MM.1S (cell line): ENCODE results near the gene PADI2.

Source experiments
- DNase-seq: peaks from one replicate; pipeline ENCODE4 v3.0.0-alpha.2; 2015
- H2AFZ ChIP-seq: fragments of 300-600 bp; sonication (generic); 2 replicates; pipeline ENCODE4 v1.6.0; 2016; ENCODE audit warnings: antibody characterized with exemption, low read length
- H3F3A ChIP-seq: fragments of 300-600 bp; sonication (generic); 2 replicates; pipeline ENCODE4 v1.6.1; 2016; ENCODE audit warnings: mild to moderate bottlenecking, antibody characterized with exemption, low read length, moderate library complexity, mixed read lengths; ENCODE audit not compliant: insufficient read depth
- H3K27ac ChIP-seq: fragments of 300-600 bp; sonication (generic); 2 replicates; pipeline ENCODE4 v1.5.1; 2016; ENCODE audit warnings: mild to moderate bottlenecking, low read length
- H3K27me3 ChIP-seq: fragments of 300-600 bp; sonication (generic); replicated peaks from 2 replicates; pipeline ENCODE4 v1.6.0; 2016; ENCODE audit warnings: low read length; ENCODE audit not compliant: insufficient read depth
- H3K36me3 ChIP-seq: fragments of 300-600 bp; sonication (generic); replicated peaks from 2 replicates; pipeline ENCODE4 v1.6.1; 2016; ENCODE audit warnings: mild to moderate bottlenecking, low read length, mixed read lengths; ENCODE audit not compliant: insufficient read depth
- H3K4me1 ChIP-seq: fragments of 300-600 bp; sonication (generic); 2 replicates; pipeline ENCODE4 v1.6.1; 2016; ENCODE audit warnings: low read length, mixed read lengths
- H3K4me2 ChIP-seq: fragments of 300-600 bp; sonication (generic); 2 replicates; pipeline ENCODE4 v1.6.0; 2016; ENCODE audit warnings: low read depth, low read length
- H3K4me3 ChIP-seq: fragments of 300-600 bp; sonication (generic); 2 replicates; pipeline ENCODE4 v1.5.1; 2016; ENCODE audit warnings: low read length, mixed read lengths
- H3K79me2 ChIP-seq: fragments of 300-600 bp; sonication (generic); 2 replicates; pipeline ENCODE4 v1.6.1; 2016; ENCODE audit warnings: mixed run types, low read length, mixed read lengths
- H3K9ac ChIP-seq: fragments of 300-600 bp; sonication (generic); 2 replicates; pipeline ENCODE4 v1.6.1; 2016; ENCODE audit warnings: low read length, mixed read lengths
- H3K9me2 ChIP-seq: fragments of 300-600 bp; sonication (generic); replicated peaks from 2 replicates; pipeline ENCODE4 v1.6.1; 2016; ENCODE audit warnings: mild to moderate bottlenecking, low read length, mixed read lengths; ENCODE audit not compliant: insufficient read depth
- H3K9me3 ChIP-seq: fragments of 300-600 bp; sonication (generic); replicated peaks from 2 replicates; pipeline ENCODE4 v1.6.1; 2016; ENCODE audit warnings: mild to moderate bottlenecking, low read length, mixed read lengths; ENCODE audit not compliant: insufficient read depth
- H4K20me1 ChIP-seq: fragments of 300-600 bp; sonication (generic); 2 replicates; pipeline ENCODE4 v1.6.1; 2016; ENCODE audit warnings: mild to moderate bottlenecking, low read length, moderate library complexity, mixed read lengths; ENCODE audit not compliant: insufficient read depth
- EZH2 ChIP-seq: fragments of 300-600 bp; sonication (generic); optimal IDR thresholded peaks from 2 replicates; pipeline ENCODE3; 2017; ENCODE audit warnings: low read depth, mild to moderate bottlenecking, antibody characterized with exemption, low read length, mixed read lengths
- EZH2phosphoT487 ChIP-seq: fragments of 300-600 bp; sonication (generic); IDR thresholded peaks from 2 replicates; pipeline ENCODE4 v1.6.1; 2018; ENCODE audit warnings: antibody characterized with exemption, low read length
- TF ChIP-seq, protein P1 (sequence below): fragments of 300-600 bp; sonication (generic); IDR thresholded peaks from 2 replicates; pipeline ENCODE4 v1.5.1; 2016; ENCODE audit warnings: antibody characterized with exemption, low read length, mixed read lengths

PADI2 gene

GRCh38 chr1:17024721-17025120 lies 94.5 kb downstream of the PADI2 start:
- Histone ChIP-seq H3K4me1 (peaks cover 13% of the 10 kb centered on the region), H3K79me2 (no peaks in the 10 kb centered on the region), H3K9me2 (no peaks in the 10 kb centered on the region), H3K36me3 (peaks cover 18% of the 10 kb centered on the region), H3K27ac (no peak overlapping the region), H3K4me2 (no peak overlapping the region), H3K4me3 (no peak overlapping the region), H3K27me3 (no peaks in the 10 kb centered on the region), H3K9ac (no peak overlapping the region), H4K20me1 (no peaks in the 10 kb centered on the region), H3F3A (peaks cover 13% of the 10 kb centered on the region), H2AFZ (no peak overlapping the region), H3K9me3 (no peaks in the 10 kb centered on the region)
- TF ChIP-seq, protein P1, sequence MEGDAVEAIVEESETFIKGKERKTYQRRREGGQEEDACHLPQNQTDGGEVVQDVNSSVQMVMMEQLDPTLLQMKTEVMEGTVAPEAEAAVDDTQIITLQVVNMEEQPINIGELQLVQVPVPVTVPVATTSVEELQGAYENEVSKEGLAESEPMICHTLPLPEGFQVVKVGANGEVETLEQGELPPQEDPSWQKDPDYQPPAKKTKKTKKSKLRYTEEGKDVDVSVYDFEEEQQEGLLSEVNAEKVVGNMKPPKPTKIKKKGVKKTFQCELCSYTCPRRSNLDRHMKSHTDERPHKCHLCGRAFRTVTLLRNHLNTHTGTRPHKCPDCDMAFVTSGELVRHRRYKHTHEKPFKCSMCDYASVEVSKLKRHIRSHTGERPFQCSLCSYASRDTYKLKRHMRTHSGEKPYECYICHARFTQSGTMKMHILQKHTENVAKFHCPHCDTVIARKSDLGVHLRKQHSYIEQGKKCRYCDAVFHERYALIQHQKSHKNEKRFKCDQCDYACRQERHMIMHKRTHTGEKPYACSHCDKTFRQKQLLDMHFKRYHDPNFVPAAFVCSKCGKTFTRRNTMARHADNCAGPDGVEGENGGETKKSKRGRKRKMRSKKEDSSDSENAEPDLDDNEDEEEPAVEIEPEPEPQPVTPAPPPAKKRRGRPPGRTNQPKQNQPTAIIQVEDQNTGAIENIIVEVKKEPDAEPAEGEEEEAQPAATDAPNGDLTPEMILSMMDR: no peak
- no peak for TF ChIP-seq EZH2phosphoT487
- no peak for DNase-seq

DNA sequence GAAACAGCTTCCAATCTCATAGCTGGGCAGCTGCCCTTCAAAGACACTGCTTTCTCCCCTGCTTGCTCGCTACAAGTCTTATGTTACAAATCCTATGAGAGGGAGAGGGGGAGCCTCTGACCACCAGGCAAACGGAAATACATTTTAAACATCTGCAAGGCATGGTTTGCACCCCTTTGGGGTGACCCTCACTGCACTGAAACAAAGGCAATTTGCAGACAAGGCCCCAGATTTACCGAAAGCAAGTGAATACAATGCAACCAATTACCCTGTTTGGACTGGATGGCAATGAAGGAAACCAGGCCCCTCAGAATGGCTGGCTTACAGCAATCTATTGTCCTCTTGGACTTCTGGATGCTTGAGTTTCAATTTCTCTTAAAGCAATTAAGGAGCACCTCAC lies 95.7 kb downstream of the PADI2 start:
- H3F3A ChIP-seq: peaks cover 25% of the 10 kb centered on the region
- TF ChIP-seq EZH2phosphoT487: no peak
- TF ChIP-seq, protein P1: no peak
- TF ChIP-seq EZH2: no peak
- no peak overlapping the region for H3K4me2 ChIP-seq
- H2AFZ ChIP-seq: no peak overlapping the region
- H3K4me3 ChIP-seq: no peak overlapping the region
- no peaks in the 10 kb centered on the region for H4K20me1 ChIP-seq
- peaks cover 18% of the 10 kb centered on the region for H3K36me3 ChIP-seq
- no peak overlapping the region for H3K27ac ChIP-seq
- DNase-seq: no peak
- no peak overlapping the region for H3K9ac ChIP-seq
- peaks cover 25% of the 10 kb centered on the region for H3K4me1 ChIP-seq
- H3K9me3 ChIP-seq: no peaks in the 10 kb centered on the region
- H3K79me2 ChIP-seq: no peaks in the 10 kb centered on the region
- no peaks in the 10 kb centered on the region for H3K27me3 ChIP-seq
- no peaks in the 10 kb centered on the region for H3K9me2 ChIP-seq

DNA sequence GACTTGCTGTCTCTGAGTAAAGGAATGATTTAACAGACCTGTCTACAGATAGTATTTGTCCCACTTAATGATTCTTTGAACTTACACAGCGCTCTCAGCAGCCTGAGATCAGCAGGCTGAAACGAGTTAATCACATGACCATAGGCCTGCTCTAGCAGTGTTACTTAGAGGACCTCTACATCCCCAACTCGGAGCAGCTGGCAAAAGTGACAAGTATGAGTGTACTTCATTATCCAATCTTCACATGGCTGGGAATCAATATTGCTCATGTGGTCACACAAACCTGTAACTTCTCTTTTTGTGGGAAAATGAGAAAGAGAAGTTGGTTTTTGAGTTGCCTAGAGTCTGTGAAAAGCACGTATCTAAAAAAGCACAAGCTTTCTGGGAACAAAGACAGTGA lies 96.1 kb downstream of the PADI2 start:
- Histone ChIP-seq H3K9me3 (no peaks in the 10 kb centered on the region), H2AFZ (no peak overlapping the region), H3K9ac (no peak overlapping the region), H3F3A (peaks cover 26% of the 10 kb centered on the region), H3K27me3 (no peaks in the 10 kb centered on the region), H3K4me1 (peaks cover 30% of the 10 kb centered on the region), H3K27ac (no peak overlapping the region), H3K79me2 (no peaks in the 10 kb centered on the region), H4K20me1 (no peaks in the 10 kb centered on the region), H3K4me3 (no peak overlapping the region), H3K4me2 (no peak overlapping the region), H3K36me3 (peaks cover 18% of the 10 kb centered on the region), H3K9me2 (no peaks in the 10 kb centered on the region)
- TF ChIP-seq EZH2: no peak
- TF ChIP-seq, protein P1: no peak
- no peak for TF ChIP-seq EZH2phosphoT487
- no peak for DNase-seq
